ENCODE results near the gene IL19.

The IL19 gene

GRCh38 chr1:206770531-206771337 is at the start of gene IL19:
TSS of gene IL19 (plus strand) at chr1:206770773. CDS start at chr1:206836663, 65,890 bp downstream.
- in situ Hi-C loops (cut with MboI; ENCODE audit: low sequenced_read_pairs): no loop called here

GRCh38 chr1:206721454-206721853 is 49.1 kb upstream of the IL19 start:
- in situ Hi-C loops (cut with MboI; ENCODE audit: low sequenced_read_pairs): no loop called here

GRCh38 chr1:206722751-206723461 is 47.7 kb upstream of the IL19 start:
- in situ Hi-C loops (cut with MboI; ENCODE audit: low sequenced_read_pairs): no loop called here

- in situ Hi-C loops (cut with MboI; ENCODE audit: low sequenced_read_pairs): no loop called here
These were observed 47.1 kb upstream of the IL19 start for GRCh38 chr1:206723462-206723804.

- in situ Hi-C loops (cut with MboI; ENCODE audit: low sequenced_read_pairs): no loop called here
These were observed 46.6 kb upstream of the IL19 start for GRCh38 chr1:206723805-206724472.

- in situ Hi-C loops (cut with MboI; ENCODE audit: low sequenced_read_pairs): loop anchor here (25.0 kb wide), 1 partner anchor 187 kb away; the partner anchor contains the start of gene FCMR
These were observed 45.2 kb upstream of the IL19 start for GRCh38 chr1:206725109-206725963.

GRCh38 chr1:206727981-206728696 is 42.4 kb upstream of the IL19 start:
- in situ Hi-C loops (cut with MboI; ENCODE audit: low sequenced_read_pairs): loop anchor here (25.0 kb wide), 1 partner anchor 184 kb away; the partner anchor contains the start of gene FCMR

GRCh38 chr1:206728697-206728987 is 41.9 kb upstream of the IL19 start:
- in situ Hi-C loops (cut with MboI; ENCODE audit: low sequenced_read_pairs): loop anchor here (25.0 kb wide), 1 partner anchor 184 kb away; the partner anchor contains the start of gene FCMR

GRCh38 chr1:206729050-206729449 is 41.5 kb upstream of the IL19 start:
- in situ Hi-C loops (cut with MboI; ENCODE audit: low sequenced_read_pairs): loop anchor here (25.0 kb wide), 1 partner anchor 183 kb away; the partner anchor contains the start of gene FCMR

- in situ Hi-C loops (cut with MboI; ENCODE audit: low sequenced_read_pairs): loop anchor here (25.0 kb wide), 1 partner anchor 183 kb away; the partner anchor contains the start of gene FCMR
These were observed 41.1 kb upstream of the IL19 start for GRCh38 chr1:206729507-206729906.

- in situ Hi-C loops (cut with MboI; ENCODE audit: low sequenced_read_pairs): loop anchor here (10.0 to 25.0 kb wide), 2 partner anchors 180 to 242 kb away; partner anchors contain the start of genes FCAMR and FCMR
These were observed 38.1 kb upstream of the IL19 start for GRCh38 chr1:206732508-206732907.

GRCh38 chr1:206732992-206733391 is 37.6 kb upstream of the IL19 start:
- in situ Hi-C loops (cut with MboI; ENCODE audit: low sequenced_read_pairs): loop anchor here (10.0 to 25.0 kb wide), 2 partner anchors 179 to 242 kb away; partner anchors contain the start of genes FCAMR and FCMR

GRCh38 chr1:206734499-206735142 is 36.0 kb upstream of the IL19 start:
- in situ Hi-C loops (cut with MboI; ENCODE audit: low sequenced_read_pairs): loop anchor here (10.0 to 25.0 kb wide), 2 partner anchors 178 to 240 kb away; partner anchors contain the start of genes FCAMR and FCMR

- in situ Hi-C loops (cut with MboI; ENCODE audit: low sequenced_read_pairs): loop anchor here (10.0 to 25.0 kb wide), 2 partner anchors 177 to 239 kb away; partner anchors contain the start of genes FCAMR and FCMR
These were observed 35.0 kb upstream of the IL19 start for GRCh38 chr1:206735553-206736031.

- in situ Hi-C loops (cut with MboI; ENCODE audit: low sequenced_read_pairs): loop anchor here (10.0 to 25.0 kb wide), 2 partner anchors 175 to 238 kb away; partner anchors contain the start of genes FCAMR and FCMR
These were observed 33.5 kb upstream of the IL19 start for GRCh38 chr1:206736878-206737728.

GRCh38 chr1:206737729-206738201 is 32.8 kb upstream of the IL19 start:
- in situ Hi-C loops (cut with MboI; ENCODE audit: low sequenced_read_pairs): loop anchor here (10.0 to 25.0 kb wide), 2 partner anchors 175 to 237 kb away; partner anchors contain the start of genes FCAMR and FCMR
